Activated CD8-positive, alpha-beta memory T cell treated with anti-CD3 and anti-CD28 coated beads for 36 hours (primary cell): Measurements from ENCODE around the gene TRMU. TPM values are rescaled to one million over a fixed set of nuclear protein-coding genes. Genes with fewer than 3 reads are reported as not detected.

Experiments used
- CTCF ChIA-PET: fragments of 350-600 bp; sonication (Branson Sonifier 250); formaldehyde crosslinking; loops from one replicate; lab custom pipeline; 2021; ENCODE audit warnings: antibody characterized with exemption; lab: Charles Lee
- POLR2A ChIA-PET: fragments of 350-600 bp; sonication (Branson Sonifier 250); formaldehyde crosslinking; loops from one replicate; lab custom pipeline; 2021; ENCODE audit warnings: antibody characterized with exemption; lab: Charles Lee
- total RNA-seq, 2 experiments: library from RNA; stranded (reverse); gene quantifications; one replicate each; pipeline ENCODE4 v1.2.3, GENCODE V29; 2021

Gene TRMU
- total RNA-seq, 2 experiments from 2014 or later: 75.2 to 80.6 TPM

DNA sequence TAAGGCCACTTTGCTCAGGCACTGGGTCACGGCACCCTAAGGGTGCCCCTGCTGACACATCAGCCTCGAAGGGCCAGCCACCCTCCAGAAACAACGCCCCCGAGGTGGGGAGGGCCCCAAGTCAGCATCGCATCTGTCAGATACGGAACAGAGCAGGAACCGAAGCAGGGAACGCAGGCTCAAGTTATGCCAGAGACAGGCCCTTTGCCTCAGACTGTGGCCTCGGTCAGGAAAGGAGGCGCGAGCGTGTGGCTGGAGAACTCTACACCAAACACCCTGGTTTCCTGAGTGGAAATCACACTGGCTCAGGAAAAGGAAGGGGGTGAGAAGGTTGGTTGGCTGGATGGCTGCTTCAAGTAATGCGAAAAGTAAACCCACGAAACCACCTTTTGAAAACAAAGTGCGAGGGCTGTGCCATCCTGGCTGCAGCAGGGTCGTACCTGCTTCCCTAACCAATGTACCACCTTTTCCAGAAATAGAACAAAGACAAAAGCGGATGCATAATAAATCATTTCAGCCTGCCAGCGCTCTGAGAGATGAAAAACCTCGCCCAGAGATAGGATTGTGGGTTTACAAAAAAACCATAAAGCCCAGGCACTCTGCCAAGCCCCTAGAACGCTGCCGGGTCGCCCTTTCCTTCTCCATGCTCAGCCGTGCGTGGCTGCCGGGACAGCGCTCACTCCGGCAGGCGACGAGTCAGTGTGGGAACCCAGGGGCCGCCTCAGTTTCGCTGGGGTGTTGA lies 38.6 kb downstream of the TRMU start:
- POLR2A ChIA-PET: no interaction called here

DNA sequence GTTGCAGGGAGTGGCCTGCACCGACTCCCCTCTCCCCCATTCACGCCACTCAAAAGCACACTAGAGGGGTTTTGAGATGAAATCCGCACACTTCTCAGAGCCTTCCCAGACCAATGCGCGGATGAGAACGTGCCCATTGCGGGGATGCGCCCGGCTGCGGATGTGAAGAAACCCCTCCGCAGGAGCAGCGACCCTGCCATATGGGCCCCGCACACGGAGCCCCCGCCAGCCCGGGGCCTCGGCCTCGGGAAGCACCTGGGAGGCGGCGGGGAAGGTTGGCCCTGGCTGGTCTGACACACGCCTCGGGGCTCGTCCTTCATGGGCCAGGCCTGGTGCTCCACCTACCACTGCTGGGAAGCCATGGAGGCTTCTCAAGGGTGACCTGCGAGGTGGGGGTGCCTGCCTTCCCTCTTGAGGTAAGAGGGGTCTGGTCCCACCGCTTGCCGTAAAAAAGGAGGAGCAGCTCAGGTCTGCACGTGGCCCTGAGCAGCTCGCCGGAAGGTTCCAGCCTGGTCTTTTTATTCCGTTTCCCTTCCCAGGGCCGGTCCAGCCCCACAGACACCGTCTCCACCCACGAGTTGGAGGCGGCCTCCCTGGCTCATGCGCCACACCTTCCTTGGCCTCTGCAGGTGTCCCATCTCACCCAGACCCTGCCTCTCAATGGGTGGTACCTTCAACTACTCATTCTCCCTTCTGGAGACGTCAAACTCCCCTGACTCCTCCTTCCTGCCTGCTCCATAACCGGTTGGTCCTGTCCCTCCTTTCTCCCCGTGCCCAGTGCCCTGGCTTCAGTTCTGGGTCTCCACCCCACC lies 39.4 kb downstream of the TRMU start:
- CTCF ChIA-PET: no interaction called here

More for the DNA sequence above, 38.6 kb downstream of the TRMU start:
- CTCF ChIA-PET: no interaction called here

DNA sequence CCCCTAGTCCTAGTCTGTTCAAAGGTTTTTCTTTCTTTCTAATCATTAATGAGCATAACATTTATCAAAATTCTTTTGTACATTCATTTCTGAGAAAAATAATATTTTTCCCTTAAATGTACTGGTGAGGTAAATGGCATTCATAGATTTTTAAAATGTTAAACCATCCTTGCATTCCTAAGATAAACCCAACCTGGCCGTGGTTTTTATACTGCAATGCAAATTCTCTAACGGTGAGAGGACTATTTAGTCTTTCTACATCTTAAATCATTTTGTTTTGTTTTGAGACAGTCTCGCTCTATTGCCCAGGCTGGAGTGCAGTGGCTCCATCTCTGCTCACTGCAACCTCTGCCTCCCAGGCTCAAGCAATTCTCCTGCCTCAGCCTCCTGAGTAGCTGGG lies 40.6 kb downstream of the TRMU start:
- ChIA-PET CTCF (no interaction called here), POLR2A (no interaction called here)

More for the DNA sequence above, 39.4 kb downstream of the TRMU start:
- POLR2A ChIA-PET: no interaction called here

DNA sequence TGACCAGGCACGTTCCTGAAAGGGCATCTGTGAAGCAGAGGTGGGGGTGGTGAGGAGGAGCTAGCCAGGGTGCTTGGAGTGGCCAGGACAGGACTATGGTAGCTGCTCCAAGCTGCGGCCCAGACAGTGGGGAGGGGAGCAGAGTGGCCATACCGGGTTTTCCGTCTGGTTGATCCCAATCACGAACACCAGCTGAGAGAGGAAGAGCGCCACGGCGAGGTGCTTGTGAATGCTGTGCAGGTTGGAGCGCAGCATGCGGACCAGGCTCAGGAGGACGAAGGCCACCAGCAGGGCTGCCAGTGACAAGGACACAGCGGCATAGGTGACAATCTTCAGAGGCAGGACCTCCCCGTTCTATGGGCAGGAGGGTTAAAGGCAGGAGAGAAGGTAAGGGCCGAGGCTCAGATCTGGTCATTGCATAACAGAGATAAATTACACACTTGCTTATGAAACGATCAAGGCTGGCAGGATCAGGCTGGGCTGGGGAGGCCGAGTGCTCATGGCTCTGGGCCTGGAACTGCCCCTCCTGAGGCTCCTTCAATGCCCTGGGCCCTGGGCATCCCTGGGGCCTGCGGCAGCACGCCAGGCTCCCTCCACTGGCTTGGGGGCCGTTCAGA lies 41.5 kb downstream of the TRMU start:
- CTCF ChIA-PET: no interaction called here
- POLR2A ChIA-PET: no interaction called here

- CTCF ChIA-PET: interaction anchor here (1.2 kb wide), 1 partner anchor 10 kb away, joined by 5 read pairs; no protein-coding TSS in a partner anchor
- POLR2A ChIA-PET: no interaction called here
Measured at GRCh38 chr22:46377525-46378425, 42.3 kb downstream of the TRMU start.

DNA sequence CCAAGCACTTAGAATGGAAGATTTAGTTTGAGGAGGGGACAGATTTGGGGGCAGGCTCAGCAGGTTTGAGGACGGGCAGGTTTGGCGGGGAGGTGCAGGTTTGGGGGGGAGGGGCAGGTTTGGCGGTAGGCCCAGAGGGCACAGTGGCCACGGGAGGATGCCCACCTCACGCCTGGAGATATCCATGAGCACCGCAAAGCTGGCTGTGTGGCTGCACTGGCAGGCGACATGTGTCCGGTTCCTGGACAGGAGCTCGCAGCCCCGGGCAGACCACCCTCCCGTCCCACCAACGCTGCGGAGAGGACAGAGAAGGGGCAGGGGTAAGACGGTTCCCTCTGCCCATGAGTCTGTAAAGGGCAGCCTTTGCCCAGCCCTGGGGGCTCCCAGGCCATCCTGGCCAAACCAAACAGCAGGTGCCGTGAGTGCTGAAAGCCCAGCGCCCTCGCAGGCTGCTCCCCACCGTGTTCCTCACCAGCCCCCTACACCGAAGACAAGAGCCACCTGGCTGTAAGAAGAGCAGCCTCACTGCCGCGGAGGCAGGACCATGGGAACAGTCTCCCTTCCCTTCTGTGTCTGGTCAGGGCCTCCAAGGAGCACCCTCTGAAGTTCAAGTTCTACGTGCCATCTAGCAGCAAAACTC lies 43.0 kb downstream of the TRMU start:
- ChIA-PET POLR2A (no interaction called here), CTCF (interaction anchor here (1.2 kb wide), 1 partner anchor 11 kb away, joined by 5 read pairs; no protein-coding TSS in a partner anchor)

DNA sequence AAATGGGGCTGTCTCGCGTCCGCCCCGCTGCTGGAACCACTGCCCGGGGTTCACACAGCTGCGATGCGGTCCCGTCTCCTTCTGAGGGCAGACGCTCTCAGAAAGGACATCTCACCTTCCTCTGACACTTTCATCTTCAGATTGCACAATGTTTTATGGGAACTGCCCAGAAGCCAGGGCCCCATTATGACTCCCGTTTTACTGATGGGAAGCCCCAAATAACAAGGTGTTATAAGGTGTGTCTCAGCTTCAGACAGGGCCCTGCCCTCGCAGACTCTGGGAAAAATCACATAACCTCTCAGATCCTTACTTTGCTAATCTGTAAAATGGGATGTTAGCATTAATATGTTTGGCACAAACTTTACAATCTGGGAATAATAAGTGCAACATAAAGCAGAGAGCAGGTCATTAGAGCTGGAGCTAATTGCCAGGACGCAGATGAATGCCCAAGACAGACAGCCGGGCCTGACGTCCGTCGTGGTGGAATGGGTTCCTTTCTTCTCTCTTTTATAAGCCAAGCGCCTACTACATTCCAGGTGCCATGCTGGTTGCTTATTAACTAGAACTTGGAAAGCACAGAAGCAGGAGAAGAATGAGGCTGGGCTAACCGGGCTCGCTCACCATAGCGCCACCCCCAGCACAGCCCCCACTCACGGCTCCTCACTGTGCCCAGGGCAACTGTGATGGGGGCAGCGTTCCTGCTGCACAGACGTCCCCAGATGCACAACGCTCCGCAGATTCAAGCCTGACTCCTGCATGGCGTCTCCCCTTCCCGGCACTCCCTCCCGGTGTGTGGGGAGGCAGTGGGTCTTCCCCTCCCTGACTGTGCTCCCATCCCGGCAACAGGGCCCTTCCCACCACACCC lies 43.8 kb downstream of the TRMU start:
- POLR2A ChIA-PET: no interaction called here
- CTCF ChIA-PET: no interaction called here

GRCh38 chr22:46380069-46380468 lies 44.6 kb downstream of the TRMU start:
- CTCF ChIA-PET: no interaction called here
- POLR2A ChIA-PET: no interaction called here

DNA sequence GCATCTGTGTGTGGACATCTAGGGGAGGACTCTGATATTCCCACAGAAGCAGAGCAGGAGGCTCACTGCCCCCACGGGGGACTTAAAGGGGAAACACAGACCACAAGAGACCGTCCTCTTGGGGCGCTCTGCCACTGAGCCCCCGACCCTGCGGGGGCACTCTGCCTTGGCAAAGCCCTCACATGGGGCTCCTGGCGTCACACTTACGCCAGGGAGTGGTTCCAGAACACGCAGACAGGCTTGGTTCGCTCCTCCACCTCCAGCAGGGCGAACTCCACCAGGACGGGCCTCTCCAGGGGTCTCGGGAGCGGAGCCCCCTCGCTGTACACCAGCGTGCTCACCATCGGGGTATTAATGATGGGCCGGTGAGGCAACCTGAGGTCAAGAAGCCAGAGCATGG lies 45.1 kb downstream of the TRMU start:
- POLR2A ChIA-PET: no interaction called here
- CTCF ChIA-PET: interaction anchor here (0.8 kb wide), 1 partner anchor 13 kb away, joined by 4 read pairs; no protein-coding TSS in a partner anchor

GRCh38 chr22:46381142-46381541 lies 45.6 kb downstream of the TRMU start:
- POLR2A ChIA-PET: no interaction called here
- CTCF ChIA-PET: interaction anchor here (0.8 kb wide), 1 partner anchor 14 kb away, joined by 4 read pairs; no protein-coding TSS in a partner anchor

DNA sequence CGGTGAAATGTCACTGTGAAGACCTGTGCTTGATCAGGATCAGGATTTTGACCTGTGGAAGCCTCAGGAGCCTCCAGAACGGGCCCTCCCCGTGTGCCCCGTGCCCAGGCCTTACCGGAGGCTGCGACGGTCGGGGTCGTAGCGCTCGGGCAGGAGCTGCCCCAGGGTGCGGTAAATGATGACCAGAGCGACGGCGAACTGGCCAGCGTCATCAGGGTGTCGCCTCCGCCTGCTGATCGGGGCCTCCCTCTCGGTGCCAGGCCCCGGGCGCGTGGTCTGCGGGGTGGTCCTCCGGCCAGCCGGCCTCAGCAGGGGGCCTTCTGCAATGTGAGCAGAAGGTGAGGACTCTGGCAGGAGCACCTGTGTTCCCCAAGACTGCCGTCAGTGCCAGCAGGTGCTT lies 46.2 kb downstream of the TRMU start:
- ChIA-PET CTCF (no interaction called here), POLR2A (no interaction called here)

DNA sequence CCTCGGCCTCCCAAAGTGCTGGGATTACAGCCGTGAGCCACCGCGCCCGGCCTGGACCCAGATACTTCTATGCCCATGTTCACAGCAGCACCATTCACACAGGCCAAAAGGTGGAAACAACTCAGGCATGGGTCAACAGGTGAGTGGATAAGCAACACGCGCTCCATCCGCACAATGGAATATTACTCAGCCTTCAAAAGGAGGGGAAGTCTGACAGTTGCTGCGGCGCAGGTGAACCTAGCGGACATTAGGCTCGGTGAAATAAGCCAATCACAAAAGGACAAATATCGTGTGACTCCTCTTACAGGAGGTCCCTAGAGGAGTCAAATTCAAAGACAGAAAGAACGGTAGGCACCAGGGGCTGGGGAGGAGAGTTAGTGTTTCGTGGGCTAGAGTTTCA lies 47.0 kb downstream of the TRMU start:
- CTCF ChIA-PET: no interaction called here
- POLR2A ChIA-PET: no interaction called here

- CTCF ChIA-PET: no interaction called here
- POLR2A ChIA-PET: no interaction called here
Measured at GRCh38 chr22:46386312-46386711, 50.8 kb downstream of the TRMU start.

DNA sequence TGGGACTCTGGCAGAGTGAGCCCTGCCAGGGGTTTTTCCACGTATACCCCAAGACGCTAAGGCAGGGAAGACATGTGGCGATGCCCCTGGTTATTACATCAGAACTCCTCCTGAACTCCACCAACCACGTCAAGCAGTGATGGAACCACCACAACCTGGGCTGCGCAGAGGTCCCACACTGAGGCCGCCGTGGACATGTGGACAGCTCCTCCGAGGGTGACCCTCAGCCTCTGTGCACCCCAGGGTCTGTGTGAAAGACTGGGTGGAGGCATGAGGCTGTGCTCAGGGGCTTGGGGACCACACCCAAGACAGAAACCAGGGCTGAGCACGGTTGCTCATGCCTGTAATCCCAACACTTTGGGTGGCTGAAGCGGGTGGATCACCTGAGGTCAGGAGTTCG lies 52.2 kb downstream of the TRMU start:
- ChIA-PET CTCF (no interaction called here), POLR2A (no interaction called here)

GRCh38 chr22:46388647-46389046 lies 53.1 kb downstream of the TRMU start:
- CTCF ChIA-PET: no interaction called here
- POLR2A ChIA-PET: no interaction called here

DNA sequence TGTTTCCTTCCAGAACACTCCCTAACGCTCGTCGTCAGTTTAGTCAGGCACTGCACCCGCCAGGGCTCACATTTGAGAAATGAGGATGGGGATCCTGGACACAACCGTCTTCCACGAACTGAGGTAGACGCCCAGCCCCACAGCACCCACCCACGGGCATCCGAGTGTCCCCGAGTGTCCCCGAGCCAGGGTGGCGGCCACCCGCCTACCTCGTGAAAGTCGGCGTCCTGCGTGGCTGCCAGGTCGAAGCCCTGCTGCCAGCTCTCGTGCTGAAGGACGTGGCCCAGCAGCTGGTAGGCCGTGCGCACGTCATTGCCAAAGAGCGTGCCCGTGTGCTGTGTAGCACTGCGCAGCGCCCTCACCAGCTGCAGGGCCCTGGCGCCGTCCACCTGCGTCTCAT lies 53.6 kb downstream of the TRMU start:
- ChIA-PET POLR2A (no interaction called here), CTCF (no interaction called here)

- ChIA-PET POLR2A (no interaction called here), CTCF (no interaction called here)
Measured at GRCh38 chr22:46390105-46390651, 54.7 kb downstream of the TRMU start.
